ENCODE data around the gene SYNPO.

The SYNPO gene

GRCh38 chr5:150612905-150613670, 27.4 kb upstream of the SYNPO start:
- TF ChIP-seq, protein P1, sequence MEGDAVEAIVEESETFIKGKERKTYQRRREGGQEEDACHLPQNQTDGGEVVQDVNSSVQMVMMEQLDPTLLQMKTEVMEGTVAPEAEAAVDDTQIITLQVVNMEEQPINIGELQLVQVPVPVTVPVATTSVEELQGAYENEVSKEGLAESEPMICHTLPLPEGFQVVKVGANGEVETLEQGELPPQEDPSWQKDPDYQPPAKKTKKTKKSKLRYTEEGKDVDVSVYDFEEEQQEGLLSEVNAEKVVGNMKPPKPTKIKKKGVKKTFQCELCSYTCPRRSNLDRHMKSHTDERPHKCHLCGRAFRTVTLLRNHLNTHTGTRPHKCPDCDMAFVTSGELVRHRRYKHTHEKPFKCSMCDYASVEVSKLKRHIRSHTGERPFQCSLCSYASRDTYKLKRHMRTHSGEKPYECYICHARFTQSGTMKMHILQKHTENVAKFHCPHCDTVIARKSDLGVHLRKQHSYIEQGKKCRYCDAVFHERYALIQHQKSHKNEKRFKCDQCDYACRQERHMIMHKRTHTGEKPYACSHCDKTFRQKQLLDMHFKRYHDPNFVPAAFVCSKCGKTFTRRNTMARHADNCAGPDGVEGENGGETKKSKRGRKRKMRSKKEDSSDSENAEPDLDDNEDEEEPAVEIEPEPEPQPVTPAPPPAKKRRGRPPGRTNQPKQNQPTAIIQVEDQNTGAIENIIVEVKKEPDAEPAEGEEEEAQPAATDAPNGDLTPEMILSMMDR (IDR thresholded peaks at IDR 0.05): no peak
- Histone ChIP-seq H3K9me3 (no peaks in the 10 kb centered on the region), H3K27ac (no peak overlapping the region), H3K36me3 (no peaks in the 10 kb centered on the region), H3K4me3 (ENCODE audit: low read depth in 1 of 2, low read length in 1 of 2) (no peak overlapping the region), H3K27me3 (peaks cover 21% of the 10 kb centered on the region), H3K4me1 (ENCODE audit: control insufficient read depth in 1 of 2, insufficient read depth in 1 of 2, low read depth in 1 of 2, low read length in 1 of 2) (no peaks in the 10 kb centered on the region)

DNA sequence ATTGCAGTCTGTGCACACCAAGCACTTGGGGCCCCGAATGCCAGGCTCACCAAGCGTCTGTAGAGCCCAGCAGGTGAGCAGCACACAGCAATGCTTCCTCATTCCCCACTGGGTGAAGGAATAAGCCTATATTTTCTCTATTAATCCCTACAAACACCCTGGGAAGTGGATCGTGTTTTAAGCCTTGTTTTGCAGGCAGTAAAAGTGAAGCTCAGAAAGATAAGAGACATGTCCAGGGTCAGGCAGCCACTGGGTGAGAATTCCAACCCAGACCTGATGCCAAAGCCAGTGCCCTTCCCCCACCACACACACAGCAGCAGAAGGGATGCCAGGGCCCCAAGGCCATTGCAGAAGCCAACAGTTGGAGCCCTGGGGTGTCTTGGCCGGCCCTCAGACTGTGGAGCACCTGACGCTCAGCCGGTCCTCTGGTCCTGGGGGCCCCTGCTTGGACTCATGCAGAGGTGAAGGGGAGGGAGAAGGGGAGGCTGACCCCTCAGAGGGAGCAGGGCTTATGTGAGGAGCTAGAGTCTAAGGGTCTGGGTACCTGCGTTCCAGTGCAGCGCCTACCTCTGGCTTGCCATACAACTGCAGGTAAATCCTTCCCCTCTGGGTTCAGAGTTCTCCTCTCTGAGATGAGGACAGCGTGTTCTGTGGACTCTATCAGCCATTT, 26.3 kb upstream of the SYNPO start:
- H3K27me3 ChIP-seq: peaks cover 21% of the 10 kb centered on the region
- H3K4me3 ChIP-seq (ENCODE audit: low read depth in 1 of 2, low read length in 1 of 2): no peak overlapping the region
- no peaks in the 10 kb centered on the region for H3K36me3 ChIP-seq
- H3K4me1 ChIP-seq (ENCODE audit: control insufficient read depth in 1 of 2, insufficient read depth in 1 of 2, low read depth in 1 of 2, low read length in 1 of 2): no peaks in the 10 kb centered on the region
- H3K9me3 ChIP-seq: no peaks in the 10 kb centered on the region
- TF ChIP-seq, protein P1 (IDR thresholded peaks at IDR 0.05): no peak
- H3K27ac ChIP-seq: no peak overlapping the region

DNA sequence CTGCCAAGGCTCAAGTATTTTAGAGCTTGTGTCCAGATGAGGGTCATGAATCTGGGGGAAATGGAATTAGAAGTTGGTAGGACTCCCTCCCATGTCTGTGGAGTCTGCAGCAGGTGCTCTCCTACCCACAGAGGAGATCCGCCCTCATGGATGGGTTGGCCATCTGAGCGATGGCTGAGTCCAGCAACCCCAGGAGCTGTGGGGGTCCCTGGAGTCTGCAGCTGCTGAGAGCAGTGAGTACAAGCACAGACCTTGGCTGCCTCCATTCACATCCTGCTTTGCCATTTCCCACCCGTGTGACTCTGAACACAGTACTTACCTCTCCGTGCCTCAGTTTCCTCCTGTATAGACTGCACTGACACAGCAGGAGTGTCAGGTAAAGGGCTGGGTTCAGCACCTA, 25.8 kb upstream of the SYNPO start:
- H3K9me3 ChIP-seq: no peaks in the 10 kb centered on the region
- no peaks in the 10 kb centered on the region for H3K36me3 ChIP-seq
- TF ChIP-seq, protein P1 (IDR thresholded peaks at IDR 0.05): no peak
- H3K4me1 ChIP-seq (ENCODE audit: control insufficient read depth in 1 of 2, insufficient read depth in 1 of 2, low read depth in 1 of 2, low read length in 1 of 2): no peaks in the 10 kb centered on the region
- no peak overlapping the region for H3K4me3 ChIP-seq (ENCODE audit: low read depth in 1 of 2, low read length in 1 of 2)
- H3K27me3 ChIP-seq: peaks cover 21% of the 10 kb centered on the region
- no peak overlapping the region for H3K27ac ChIP-seq

GRCh38 chr5:150615141-150615699, 25.2 kb upstream of the SYNPO start:
- peaks cover 21% of the 10 kb centered on the region for H3K27me3 ChIP-seq
- H3K9me3 ChIP-seq: no peaks in the 10 kb centered on the region
- no peak overlapping the region for H3K27ac ChIP-seq
- TF ChIP-seq, protein P1 (IDR thresholded peaks at IDR 0.05): no peak
- no peak overlapping the region for H3K4me3 ChIP-seq (ENCODE audit: low read depth in 1 of 2, low read length in 1 of 2)
- no peaks in the 10 kb centered on the region for H3K4me1 ChIP-seq (ENCODE audit: control insufficient read depth in 1 of 2, insufficient read depth in 1 of 2, low read depth in 1 of 2, low read length in 1 of 2)
- H3K36me3 ChIP-seq: no peaks in the 10 kb centered on the region

- Histone ChIP-seq H3K4me1 (ENCODE audit: control insufficient read depth in 1 of 2, insufficient read depth in 1 of 2, low read depth in 1 of 2, low read length in 1 of 2) (no peaks in the 10 kb centered on the region), H3K36me3 (no peaks in the 10 kb centered on the region), H3K27me3 (peaks cover 21% of the 10 kb centered on the region)
Measured at GRCh38 chr5:150616024-150616470, 24.4 kb upstream of the SYNPO start.

More at GRCh38 chr5:150616024-150616470, 24.4 kb upstream of the SYNPO start:
- Histone ChIP-seq H3K27ac (no peak overlapping the region), H3K4me3 (ENCODE audit: low read depth in 1 of 2, low read length in 1 of 2) (no peak overlapping the region), H3K9me3 (no peaks in the 10 kb centered on the region)
- TF ChIP-seq, protein P1 (IDR thresholded peaks at IDR 0.05): no peak

Measured in neutrophil (primary cell).